Measurements from ENCODE around the gene NELFB.

Gene NELFB

GRCh38 chr9:137215196-137215986 is 39.7 kb upstream of the NELFB start:
- no peak for DNase-seq (ENCODE audit: low read depth)
- TF ChIP-seq, protein P1, sequence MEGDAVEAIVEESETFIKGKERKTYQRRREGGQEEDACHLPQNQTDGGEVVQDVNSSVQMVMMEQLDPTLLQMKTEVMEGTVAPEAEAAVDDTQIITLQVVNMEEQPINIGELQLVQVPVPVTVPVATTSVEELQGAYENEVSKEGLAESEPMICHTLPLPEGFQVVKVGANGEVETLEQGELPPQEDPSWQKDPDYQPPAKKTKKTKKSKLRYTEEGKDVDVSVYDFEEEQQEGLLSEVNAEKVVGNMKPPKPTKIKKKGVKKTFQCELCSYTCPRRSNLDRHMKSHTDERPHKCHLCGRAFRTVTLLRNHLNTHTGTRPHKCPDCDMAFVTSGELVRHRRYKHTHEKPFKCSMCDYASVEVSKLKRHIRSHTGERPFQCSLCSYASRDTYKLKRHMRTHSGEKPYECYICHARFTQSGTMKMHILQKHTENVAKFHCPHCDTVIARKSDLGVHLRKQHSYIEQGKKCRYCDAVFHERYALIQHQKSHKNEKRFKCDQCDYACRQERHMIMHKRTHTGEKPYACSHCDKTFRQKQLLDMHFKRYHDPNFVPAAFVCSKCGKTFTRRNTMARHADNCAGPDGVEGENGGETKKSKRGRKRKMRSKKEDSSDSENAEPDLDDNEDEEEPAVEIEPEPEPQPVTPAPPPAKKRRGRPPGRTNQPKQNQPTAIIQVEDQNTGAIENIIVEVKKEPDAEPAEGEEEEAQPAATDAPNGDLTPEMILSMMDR (conservative IDR thresholded peaks at IDR 0.05; ENCODE audit: low read length), result no peak
- no peak overlapping the region for H3K4me3 ChIP-seq (ENCODE audit: low read length)

GRCh38 chr9:137216188-137216965 is 38.8 kb upstream of the NELFB start:
- no peak for DNase-seq (ENCODE audit: low read depth)

GRCh38 chr9:137217276-137218211 is 37.6 kb upstream of the NELFB start:
- peak; percentile 40 for DNase-seq (ENCODE audit: low read depth)
- peak overlapping the region; percentile 44 for H3K4me3 ChIP-seq (ENCODE audit: low read length)

More at GRCh38 chr9:137216188-137216965, 38.8 kb upstream of the NELFB start:
- TF ChIP-seq, protein P1 (conservative IDR thresholded peaks at IDR 0.05; ENCODE audit: low read length), result no peak
- no peak overlapping the region for H3K4me3 ChIP-seq (ENCODE audit: low read length)

GRCh38 chr9:137218212-137218753 is 36.8 kb upstream of the NELFB start:
- TF ChIP-seq, protein P1 (conservative IDR thresholded peaks at IDR 0.05; ENCODE audit: low read length), result no peak
- no peak for DNase-seq (ENCODE audit: low read depth)
- H3K4me3 ChIP-seq (ENCODE audit: low read length), result no peak overlapping the region

More at GRCh38 chr9:137217276-137218211, 37.6 kb upstream of the NELFB start:
- TF ChIP-seq, protein P1 (conservative IDR thresholded peaks at IDR 0.05; ENCODE audit: low read length), result no peak; the same call in 1 of the 2 replicates

GRCh38 chr9:137218754-137219271 is 36.3 kb upstream of the NELFB start:
- H3K4me3 ChIP-seq (ENCODE audit: low read length), result no peak overlapping the region
- no peak for DNase-seq (ENCODE audit: low read depth)
- TF ChIP-seq, protein P1 (conservative IDR thresholded peaks at IDR 0.05; ENCODE audit: low read length), result no peak

GRCh38 chr9:137219757-137220316 is 35.3 kb upstream of the NELFB start:
- TF ChIP-seq, protein P1 (conservative IDR thresholded peaks at IDR 0.05; ENCODE audit: low read length), result no peak
- DNase-seq (ENCODE audit: low read depth), result no peak
- H3K4me3 ChIP-seq (ENCODE audit: low read length), result no peak overlapping the region
